Stimulated activated CD8-positive, alpha-beta memory T cell treated with anti-CD3 and anti-CD28 coated beads, Interleukin-4, amount 100 ng/mL, for 24 hours (primary cell): ENCODE measurements around the gene MYH7.
"Not testable (repeated sequence)": the region's sequence is repeated elsewhere in the genome, so short reads cannot be mapped to it uniquely, and the experiment has no call there.

Source experiments
- DNase-seq: peaks from one replicate; pipeline ENCODE4 v3.0.0-alpha.2; 2020; ENCODE audit warnings: low read depth

MYH7 gene

GRCh38 chr14:23386266-23386657 is 49.2 kb downstream of the MYH7 start:
- not testable (repeated sequence) for DNase-seq

GRCh38 chr14:23385642-23386265 is 49.7 kb downstream of the MYH7 start:
- no peak for DNase-seq

GRCh38 chr14:23385244-23385641 is 50.2 kb downstream of the MYH7 start:
- no peak for DNase-seq

- DNase-seq: no peak
Observed at GRCh38 chr14:23384364-23385080, 50.9 kb downstream of the MYH7 start.

GRCh38 chr14:23382731-23383440 is 52.6 kb downstream of the MYH7 start:
- no peak for DNase-seq

GRCh38 chr14:23382276-23382675 is 53.2 kb downstream of the MYH7 start:
- no peak for DNase-seq

- no peak for DNase-seq
Observed at GRCh38 chr14:23381871-23382270, 53.6 kb downstream of the MYH7 start.

GRCh38 chr14:23380976-23381375 is 54.5 kb downstream of the MYH7 start:
- no peak for DNase-seq

GRCh38 chr14:23380197-23380914 is 55.1 kb downstream of the MYH7 start:
- DNase-seq: no peak

GRCh38 chr14:23379366-23380196 is 55.9 kb downstream of the MYH7 start:
- peak; percentile 46 for DNase-seq

- DNase-seq: no peak
Observed at GRCh38 chr14:23378612-23379220, 56.7 kb downstream of the MYH7 start.

GRCh38 chr14:23377573-23378563 is 57.6 kb downstream of the MYH7 start:
- no peak for DNase-seq

- DNase-seq: no peak
Observed at GRCh38 chr14:23377198-23377550, 58.3 kb downstream of the MYH7 start.

GRCh38 chr14:23376482-23377197 is 58.8 kb downstream of the MYH7 start, which contains the start of gene CMTM5:
TSS of gene CMTM5 (plus strand) at chr14:23377046. CDS start at chr14:23377252, 206 bp downstream.
- no peak for DNase-seq

GRCh38 chr14:23375527-23376251 is 59.8 kb downstream of the MYH7 start:
- DNase-seq: no peak

- no peak for DNase-seq
Observed at GRCh38 chr14:23373041-23373440, 62.4 kb downstream of the MYH7 start.

- no peak for DNase-seq
Observed at GRCh38 chr14:23372509-23372908, 63.0 kb downstream of the MYH7 start, which contains the start of gene IL25. TSS of gene IL25 (plus strand) at chr14:23372809.

- no peak for DNase-seq
Observed at GRCh38 chr14:23371865-23372264, 63.6 kb downstream of the MYH7 start.
